ENCODE results near the gene ANKK1.

GRCh38 chr11:113363996-113364641 is 23.5 kb upstream of the ANKK1 start:
- TF ChIP-seq EZH2 (IDR thresholded peaks at IDR 0.05) (no peak), POLR2AphosphoS5 (IDR thresholded peaks at IDR 0.05; ENCODE audit: borderline replicate concordance, low read depth, low read length) (no peak), FOXP2 (optimal IDR thresholded peaks at IDR 0.05; ENCODE audit: control extremely low read depth, extremely low read length, insufficient read depth) (no peak)
